ENCODE results near the gene HAPLN2.

The HAPLN2 gene

DNA sequence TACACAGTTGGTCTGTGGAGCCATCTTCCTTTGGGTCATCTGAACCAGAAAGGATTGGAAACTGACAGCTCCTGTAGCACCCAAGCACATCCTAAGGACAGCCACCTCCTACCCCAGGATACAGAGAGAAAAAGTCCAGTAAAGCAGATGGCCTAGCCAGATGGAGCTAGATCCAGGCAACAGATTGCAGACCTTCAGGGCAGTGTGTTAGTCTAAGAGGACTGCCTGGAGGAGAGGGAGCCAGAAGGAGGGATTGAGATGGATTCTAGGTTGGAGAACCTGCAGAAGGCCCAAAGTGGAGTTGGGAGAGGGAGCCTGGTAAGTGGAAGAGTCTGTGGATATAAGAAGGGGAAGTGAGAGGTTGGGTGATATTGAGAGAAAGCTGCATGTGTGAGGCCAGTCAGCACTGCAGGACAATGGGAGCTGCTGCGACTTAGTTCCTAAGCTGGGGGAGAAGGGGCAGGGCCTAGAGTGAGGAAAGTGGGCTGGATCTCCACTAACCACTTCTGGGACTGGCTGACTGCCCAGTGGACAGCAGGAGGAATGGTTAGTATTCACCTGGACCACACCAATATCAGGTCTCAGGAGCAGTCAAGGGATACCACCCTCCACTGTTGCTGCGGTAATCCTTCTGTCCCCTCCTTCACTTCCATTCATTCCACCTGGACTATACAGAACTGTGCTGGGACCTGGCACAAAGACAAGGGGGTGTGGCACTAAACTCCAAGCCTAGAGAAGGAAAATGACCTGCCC is 36.1 kb downstream of the HAPLN2 start:
- H3K4me2 ChIP-seq (ENCODE audit: low read length), result no peak overlapping the region
- TF ChIP-seq, protein P1, sequence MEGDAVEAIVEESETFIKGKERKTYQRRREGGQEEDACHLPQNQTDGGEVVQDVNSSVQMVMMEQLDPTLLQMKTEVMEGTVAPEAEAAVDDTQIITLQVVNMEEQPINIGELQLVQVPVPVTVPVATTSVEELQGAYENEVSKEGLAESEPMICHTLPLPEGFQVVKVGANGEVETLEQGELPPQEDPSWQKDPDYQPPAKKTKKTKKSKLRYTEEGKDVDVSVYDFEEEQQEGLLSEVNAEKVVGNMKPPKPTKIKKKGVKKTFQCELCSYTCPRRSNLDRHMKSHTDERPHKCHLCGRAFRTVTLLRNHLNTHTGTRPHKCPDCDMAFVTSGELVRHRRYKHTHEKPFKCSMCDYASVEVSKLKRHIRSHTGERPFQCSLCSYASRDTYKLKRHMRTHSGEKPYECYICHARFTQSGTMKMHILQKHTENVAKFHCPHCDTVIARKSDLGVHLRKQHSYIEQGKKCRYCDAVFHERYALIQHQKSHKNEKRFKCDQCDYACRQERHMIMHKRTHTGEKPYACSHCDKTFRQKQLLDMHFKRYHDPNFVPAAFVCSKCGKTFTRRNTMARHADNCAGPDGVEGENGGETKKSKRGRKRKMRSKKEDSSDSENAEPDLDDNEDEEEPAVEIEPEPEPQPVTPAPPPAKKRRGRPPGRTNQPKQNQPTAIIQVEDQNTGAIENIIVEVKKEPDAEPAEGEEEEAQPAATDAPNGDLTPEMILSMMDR (IDR thresholded peaks at IDR 0.05), result no peak
- no peaks in the 10 kb centered on the region for H3K9me3 ChIP-seq (ENCODE audit: control insufficient read depth, low read length)
- no peak overlapping the region for H3K27ac ChIP-seq
- H3K79me2 ChIP-seq, result no peaks in the 10 kb centered on the region
- H3K27me3 ChIP-seq (ENCODE audit: control insufficient read depth, insufficient read depth, low read length), result no peaks in the 10 kb centered on the region
- no peak overlapping the region for H3K9ac ChIP-seq
- no peak overlapping the region for H2AFZ ChIP-seq
- no peaks in the 10 kb centered on the region for H3K36me3 ChIP-seq (ENCODE audit: control insufficient read depth, insufficient read depth, low read length)
- no peaks in the 10 kb centered on the region for H3K4me1 ChIP-seq
- H3K4me3 ChIP-seq (ENCODE audit: low read depth, low read length), result no peak overlapping the region

DNA sequence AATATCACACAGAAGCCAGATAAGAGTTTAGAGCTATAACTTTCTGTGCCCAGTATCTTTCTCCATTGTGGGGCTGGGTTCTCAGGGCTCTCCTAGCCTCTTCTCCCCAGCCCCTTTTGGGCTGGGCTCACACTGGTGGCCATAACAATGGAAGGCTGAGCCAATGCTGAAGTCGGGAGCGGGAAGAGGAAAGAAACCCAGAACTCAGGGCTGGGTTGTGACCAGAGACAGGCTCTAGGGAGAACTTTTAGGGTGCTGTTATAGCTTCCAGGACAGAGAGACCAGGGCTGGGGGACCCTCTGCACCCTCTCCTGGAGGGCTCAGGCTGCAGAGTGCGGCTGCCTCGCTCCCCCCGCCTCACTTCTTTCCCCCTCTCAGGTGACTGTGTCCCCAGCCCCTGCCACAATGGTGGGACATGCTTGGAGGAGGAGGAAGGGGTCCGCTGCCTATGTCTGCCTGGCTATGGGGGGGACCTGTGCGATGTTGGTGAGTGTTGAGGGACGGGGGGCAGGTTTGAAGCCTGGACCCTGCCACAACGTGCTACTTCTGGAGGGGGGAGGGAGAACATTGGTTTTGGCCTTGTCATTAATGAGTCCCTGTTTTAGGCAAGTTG is 36.8 kb downstream of the HAPLN2 start:
- Histone ChIP-seq H3K4me2 (ENCODE audit: low read length) (no peak overlapping the region), H3K79me2 (no peaks in the 10 kb centered on the region), H3K27me3 (ENCODE audit: control insufficient read depth, insufficient read depth, low read length) (no peaks in the 10 kb centered on the region), H3K9ac (no peak overlapping the region), H3K27ac (no peak overlapping the region), H3K4me3 (ENCODE audit: low read depth, low read length) (no peak overlapping the region), H3K36me3 (ENCODE audit: control insufficient read depth, insufficient read depth, low read length) (no peaks in the 10 kb centered on the region), H2AFZ (no peak overlapping the region), H3K4me1 (no peaks in the 10 kb centered on the region), H3K9me3 (ENCODE audit: control insufficient read depth, low read length) (no peaks in the 10 kb centered on the region)
- TF ChIP-seq, protein P1 (IDR thresholded peaks at IDR 0.05), result no peak

DNA sequence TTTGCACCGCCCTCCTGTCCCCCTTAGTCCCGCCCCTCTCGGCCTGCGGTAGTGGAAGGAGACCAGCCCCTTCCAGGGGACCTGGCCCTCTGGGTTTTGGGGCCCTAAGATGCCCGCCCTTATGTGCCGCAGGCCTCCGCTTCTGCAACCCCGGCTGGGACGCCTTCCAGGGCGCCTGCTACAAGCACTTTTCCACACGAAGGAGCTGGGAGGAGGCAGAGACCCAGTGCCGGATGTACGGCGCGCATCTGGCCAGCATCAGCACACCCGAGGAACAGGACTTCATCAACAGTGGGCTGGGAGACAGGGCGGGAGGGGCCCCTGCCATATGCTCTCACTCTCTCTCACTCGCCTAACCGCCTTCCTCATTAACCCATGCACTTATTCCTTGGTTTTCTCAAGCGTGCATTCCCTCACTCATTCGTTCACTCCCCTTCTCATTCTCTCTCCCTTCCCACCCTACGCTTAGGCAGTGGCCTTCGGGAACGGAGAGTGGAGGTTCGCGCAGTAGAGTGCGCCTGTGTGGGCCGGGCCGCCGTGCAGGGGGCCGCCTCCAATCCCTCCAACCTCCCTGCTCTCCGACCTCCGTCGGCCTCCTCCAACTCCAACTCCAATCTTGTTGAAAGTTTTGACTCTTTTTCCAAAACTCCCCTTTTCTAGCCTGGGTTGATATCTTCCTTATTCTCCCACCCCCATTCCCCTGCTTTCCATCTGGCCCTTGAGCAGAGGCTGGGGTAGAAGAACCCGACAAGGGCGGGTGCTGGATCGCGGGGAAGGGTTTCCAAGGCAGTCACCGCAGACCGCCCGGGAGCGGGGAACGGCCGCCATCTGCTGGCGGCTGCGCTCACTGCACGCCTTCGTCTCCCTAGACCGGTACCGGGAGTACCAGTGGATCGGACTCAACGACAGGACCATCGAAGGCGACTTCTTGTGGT is 37.9 kb downstream of the HAPLN2 start:
- Histone ChIP-seq H3K36me3 (ENCODE audit: control insufficient read depth, insufficient read depth, low read length) (no peaks in the 10 kb centered on the region), H3K4me1 (no peaks in the 10 kb centered on the region), H3K9ac (no peak overlapping the region), H3K27ac (no peak overlapping the region), H3K27me3 (ENCODE audit: control insufficient read depth, insufficient read depth, low read length) (no peaks in the 10 kb centered on the region), H2AFZ (peak overlapping the region; percentile 48), H3K4me2 (ENCODE audit: low read length) (peak overlapping the region; percentile 61), H3K79me2 (no peaks in the 10 kb centered on the region), H3K4me3 (ENCODE audit: low read depth, low read length) (peak overlapping the region; percentile 37), H3K9me3 (ENCODE audit: control insufficient read depth, low read length) (no peaks in the 10 kb centered on the region)
- TF ChIP-seq, protein P1 (IDR thresholded peaks at IDR 0.05), result peak; percentile 87

DNA sequence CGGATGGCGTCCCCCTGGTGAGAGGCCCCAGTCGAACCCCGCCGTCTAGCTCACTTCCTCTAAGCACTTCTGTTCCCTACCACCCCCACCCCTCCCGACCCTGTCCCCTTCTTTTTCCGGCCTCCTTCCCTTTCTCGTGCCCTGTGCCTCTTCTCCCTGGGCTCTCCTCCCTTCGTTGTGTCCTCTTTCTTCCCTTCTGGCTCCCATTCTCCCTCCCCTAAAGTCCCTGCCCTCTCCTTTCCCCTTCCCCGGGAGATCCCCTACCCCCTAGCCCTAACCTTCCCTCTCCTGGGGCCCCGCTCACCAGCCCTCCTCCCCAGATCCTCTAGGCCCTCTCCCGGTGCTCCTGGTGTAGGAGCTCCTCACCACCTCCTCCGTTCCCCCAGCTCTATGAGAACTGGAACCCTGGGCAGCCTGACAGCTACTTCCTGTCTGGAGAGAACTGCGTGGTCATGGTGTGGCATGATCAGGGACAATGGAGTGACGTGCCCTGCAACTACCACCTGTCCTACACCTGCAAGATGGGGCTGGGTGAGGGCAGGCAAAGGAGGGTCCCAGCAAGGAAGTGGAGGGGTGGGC is 38.6 kb downstream of the HAPLN2 start:
- H3K9me3 ChIP-seq (ENCODE audit: control insufficient read depth, low read length), result no peaks in the 10 kb centered on the region
- H3K79me2 ChIP-seq, result no peaks in the 10 kb centered on the region
- no peaks in the 10 kb centered on the region for H3K4me1 ChIP-seq
- no peak overlapping the region for H2AFZ ChIP-seq
- H3K27me3 ChIP-seq (ENCODE audit: control insufficient read depth, insufficient read depth, low read length), result no peaks in the 10 kb centered on the region
- no peak overlapping the region for H3K4me3 ChIP-seq (ENCODE audit: low read depth, low read length)
- no peak overlapping the region for H3K4me2 ChIP-seq (ENCODE audit: low read length)
- H3K9ac ChIP-seq, result no peak overlapping the region
- TF ChIP-seq, protein P1 (IDR thresholded peaks at IDR 0.05), result no peak
- H3K36me3 ChIP-seq (ENCODE audit: control insufficient read depth, insufficient read depth, low read length), result no peaks in the 10 kb centered on the region
- no peak overlapping the region for H3K27ac ChIP-seq

Data from parathyroid adenoma (tissue), 2 donors.